ENCODE results near the gene ARL4A.

DNA sequence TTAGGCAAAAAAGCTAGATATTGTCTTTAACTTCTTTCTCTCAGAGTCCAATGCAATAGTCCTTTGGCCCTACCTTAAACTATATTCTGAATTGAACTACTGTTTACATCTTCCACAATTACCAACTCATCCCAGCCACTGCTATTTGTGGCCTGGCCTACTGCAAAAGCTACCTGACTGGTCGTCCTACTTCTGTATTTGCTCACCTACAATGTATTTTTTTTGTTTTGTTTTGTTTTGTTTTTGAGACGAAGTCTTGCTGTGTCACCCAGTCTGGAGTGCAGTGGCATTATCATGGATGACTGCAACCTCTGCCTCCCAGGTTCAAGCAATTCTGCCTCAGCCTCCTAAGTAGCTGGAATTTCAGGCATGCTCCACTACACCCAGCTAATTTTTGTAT is 51.2 kb downstream of the ARL4A start:
- TF ChIP-seq POLR2A (IDR thresholded peaks at IDR 0.05; ENCODE audit: low read depth, low read length) = no peak
- TF ChIP-seq POLR2AphosphoS5 (IDR thresholded peaks at IDR 0.05; ENCODE audit: low read depth, low read length) = no peak

Data from GM12891 (cell line).